OCI-M1 (cell line): ENCODE results near the gene CD69.
"Not testable (repeated sequence)": the region's sequence is repeated elsewhere in the genome, so short reads cannot be mapped to it uniquely, and the experiment has no call there.

ENCODE experiments used
- DNase-seq: peaks from one replicate; lab custom pipeline; 2025; lab: John Stamatoyannopoulos, UW

The CD69 gene

GRCh38 chr12:9750276-9751203 lies 10.2 kb downstream of the CD69 start:
- DNase-seq = peak; percentile 94

- DNase-seq = peak; percentile 43
Observed at GRCh38 chr12:9749640-9750039, 11.1 kb downstream of the CD69 start.

- DNase-seq = no peak
Observed at GRCh38 chr12:9745199-9745598, 15.5 kb downstream of the CD69 start.

GRCh38 chr12:9742661-9743060 lies 18.0 kb downstream of the CD69 start:
- no peak for DNase-seq

GRCh38 chr12:9741726-9742125 lies 19.0 kb downstream of the CD69 start:
- DNase-seq = peak; percentile 50

GRCh38 chr12:9740106-9740750 lies 20.5 kb downstream of the CD69 start:
- DNase-seq = no peak

- not testable (repeated sequence) for DNase-seq
Observed at GRCh38 chr12:9739404-9740105, 21.1 kb downstream of the CD69 start.

GRCh38 chr12:9738905-9739304 lies 21.8 kb downstream of the CD69 start:
- not testable (repeated sequence) for DNase-seq

GRCh38 chr12:9736936-9737705 lies 23.6 kb downstream of the CD69 start:
- peak; percentile 82 for DNase-seq

GRCh38 chr12:9735601-9736000 lies 25.1 kb downstream of the CD69 start:
- no peak for DNase-seq

GRCh38 chr12:9732921-9733461 lies 27.7 kb downstream of the CD69 start, which contains the start of gene CLECL1:
TSS of gene CLECL1 (minus strand) at chr12:9733097.
- DNase-seq = peak; percentile 80

- peak; percentile 82 for DNase-seq
Observed at GRCh38 chr12:9731797-9732196, 28.9 kb downstream of the CD69 start.

GRCh38 chr12:9731393-9731792 lies 29.3 kb downstream of the CD69 start:
- DNase-seq = peak; percentile 79

- peak; percentile 76 for DNase-seq
Observed at GRCh38 chr12:9730591-9730990, 30.1 kb downstream of the CD69 start.

GRCh38 chr12:9730011-9730410 lies 30.7 kb downstream of the CD69 start:
- DNase-seq = peak; percentile 74

- DNase-seq = no peak
Observed at GRCh38 chr12:9729082-9729481, 31.6 kb downstream of the CD69 start.

GRCh38 chr12:9727813-9728212 lies 32.9 kb downstream of the CD69 start:
- DNase-seq = no peak

- no peak for DNase-seq
Observed at GRCh38 chr12:9725213-9725870, 35.4 kb downstream of the CD69 start.

GRCh38 chr12:9724023-9724422 lies 36.7 kb downstream of the CD69 start:
- DNase-seq = no peak

GRCh38 chr12:9721394-9722092 lies 39.2 kb downstream of the CD69 start:
- DNase-seq = peak; percentile 55
